ENCODE data around the gene ADAMTS17. TPM values are rescaled to one million over a fixed set of nuclear protein-coding genes. Genes with fewer than 3 reads are reported as not detected.

ADAMTS17 gene
- total RNA-seq, 1 experiment from 2014 or later = 1.8 TPM

DNA sequence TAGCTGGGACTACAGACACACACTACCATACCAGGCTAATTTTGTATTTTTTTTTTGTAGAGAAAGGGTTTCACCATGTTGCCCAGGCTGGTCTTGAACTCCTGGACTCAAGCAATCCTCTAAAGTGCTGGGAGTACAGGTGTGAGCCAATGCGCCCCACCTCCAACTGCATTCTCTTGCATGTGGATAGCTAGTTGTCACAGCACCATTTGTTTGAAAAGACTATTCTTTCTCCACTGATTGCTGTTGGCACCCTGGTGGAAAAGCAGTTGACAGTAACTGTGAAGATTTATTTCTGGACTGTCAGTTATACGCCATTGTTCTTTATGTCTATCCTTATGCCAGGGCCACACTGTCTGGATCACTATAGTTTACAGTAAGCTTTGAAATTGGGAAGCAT is 303.9 kb downstream of the ADAMTS17 start:
- ATAC-seq (no peak), DNase-seq (ENCODE audit: low spot score) (no peak)
- CTCF ChIA-PET = no interaction called here
- Mint-ChIP-seq H3K27ac (no peak overlapping the region), H3K36me3 (no peaks in the 10 kb centered on the region), H3K4me1 (peaks cover under 1% of the 10 kb centered on the region; the same call in 1 of the 2 replicates), H3K27me3 (ENCODE audit: low read depth) (no peaks in the 10 kb centered on the region), H3K4me3 (no peak overlapping the region), H3K9me3 (no peaks in the 10 kb centered on the region)
- POLR2A ChIA-PET = no interaction called here
- TF ChIP-seq, protein P1, sequence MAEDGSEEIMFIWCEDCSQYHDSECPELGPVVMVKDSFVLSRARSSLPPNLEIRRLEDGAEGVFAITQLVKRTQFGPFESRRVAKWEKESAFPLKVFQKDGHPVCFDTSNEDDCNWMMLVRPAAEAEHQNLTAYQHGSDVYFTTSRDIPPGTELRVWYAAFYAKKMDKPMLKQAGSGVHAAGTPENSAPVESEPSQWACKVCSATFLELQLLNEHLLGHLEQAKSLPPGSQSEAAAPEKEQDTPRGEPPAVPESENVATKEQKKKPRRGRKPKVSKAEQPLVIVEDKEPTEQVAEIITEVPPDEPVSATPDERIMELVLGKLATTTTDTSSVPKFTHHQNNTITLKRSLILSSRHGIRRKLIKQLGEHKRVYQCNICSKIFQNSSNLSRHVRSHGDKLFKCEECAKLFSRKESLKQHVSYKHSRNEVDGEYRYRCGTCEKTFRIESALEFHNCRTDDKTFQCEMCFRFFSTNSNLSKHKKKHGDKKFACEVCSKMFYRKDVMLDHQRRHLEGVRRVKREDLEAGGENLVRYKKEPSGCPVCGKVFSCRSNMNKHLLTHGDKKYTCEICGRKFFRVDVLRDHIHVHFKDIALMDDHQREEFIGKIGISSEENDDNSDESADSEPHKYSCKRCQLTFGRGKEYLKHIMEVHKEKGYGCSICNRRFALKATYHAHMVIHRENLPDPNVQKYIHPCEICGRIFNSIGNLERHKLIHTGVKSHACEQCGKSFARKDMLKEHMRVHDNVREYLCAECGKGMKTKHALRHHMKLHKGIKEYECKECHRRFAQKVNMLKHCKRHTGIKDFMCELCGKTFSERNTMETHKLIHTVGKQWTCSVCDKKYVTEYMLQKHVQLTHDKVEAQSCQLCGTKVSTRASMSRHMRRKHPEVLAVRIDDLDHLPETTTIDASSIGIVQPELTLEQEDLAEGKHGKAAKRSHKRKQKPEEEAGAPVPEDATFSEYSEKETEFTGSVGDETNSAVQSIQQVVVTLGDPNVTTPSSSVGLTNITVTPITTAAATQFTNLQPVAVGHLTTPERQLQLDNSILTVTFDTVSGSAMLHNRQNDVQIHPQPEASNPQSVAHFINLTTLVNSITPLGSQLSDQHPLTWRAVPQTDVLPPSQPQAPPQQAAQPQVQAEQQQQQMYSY (CRISPR knock-in tag; IDR thresholded peaks at IDR 0.05) = no peak

DNA sequence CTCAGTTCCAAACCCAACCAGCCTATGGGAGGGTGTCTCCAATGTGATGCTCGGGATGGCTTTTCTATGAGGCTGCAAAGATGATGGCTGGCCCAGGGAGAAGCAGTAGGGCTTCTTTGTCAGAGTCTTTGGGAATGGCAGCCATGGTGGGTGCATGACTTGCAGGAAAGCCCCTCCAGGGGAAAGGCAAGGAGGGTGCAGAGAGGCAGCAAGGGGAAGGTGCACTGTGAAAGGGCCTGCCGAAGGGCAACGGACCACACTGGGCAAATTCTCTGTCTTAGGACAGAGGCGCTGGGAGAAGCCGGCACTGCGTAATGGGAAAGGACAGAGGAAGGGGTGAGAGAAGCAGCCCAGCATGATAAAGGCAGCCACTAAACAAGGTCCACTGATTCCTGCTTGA is 305.8 kb downstream of the ADAMTS17 start:
- H3K9me3 Mint-ChIP-seq = no peaks in the 10 kb centered on the region
- no peaks in the 10 kb centered on the region for H3K27me3 Mint-ChIP-seq (ENCODE audit: low read depth)
- ChIA-PET CTCF (no interaction called here), POLR2A (no interaction called here)
- H3K4me3 Mint-ChIP-seq = no peak overlapping the region
- H3K36me3 Mint-ChIP-seq = no peaks in the 10 kb centered on the region
- TF ChIP-seq ELF4 (CRISPR knock-in tag; IDR thresholded peaks at IDR 0.05; ENCODE audit: low read depth) (no peak), FOXP1 (CRISPR knock-in tag; IDR thresholded peaks at IDR 0.05; ENCODE audit: borderline replicate concordance) (no peak), GTF2I (CRISPR knock-in tag; conservative IDR thresholded peaks at IDR 0.05) (no peak), MXD4 (CRISPR knock-in tag; IDR thresholded peaks at IDR 0.05; ENCODE audit: borderline replicate concordance) (no peak)
- no peak overlapping the region for H3K27ac Mint-ChIP-seq
- DNase-seq (ENCODE audit: low spot score) (no peak), ATAC-seq (no peak)
- no peaks in the 10 kb centered on the region for H3K4me1 Mint-ChIP-seq

DNA sequence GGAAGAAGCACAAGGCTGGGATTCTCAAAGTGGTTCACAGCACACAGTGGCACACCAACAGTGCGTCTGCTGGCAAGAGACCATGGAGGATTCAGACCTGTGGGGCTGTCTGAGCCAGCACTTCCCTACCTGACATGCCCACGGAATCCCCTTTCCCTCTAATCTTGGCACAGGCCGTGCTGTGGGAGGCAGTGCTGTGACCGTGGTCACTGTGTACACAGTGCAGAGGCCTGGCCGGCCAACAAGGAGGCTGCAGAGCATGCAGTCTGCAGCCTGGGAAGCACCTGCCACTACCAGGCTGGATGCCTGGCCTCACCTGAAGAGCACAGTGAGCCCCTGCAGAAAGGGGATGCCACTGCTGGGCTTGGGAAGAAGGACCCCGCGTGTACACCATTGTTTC is 307.6 kb downstream of the ADAMTS17 start:
- DNase-seq (ENCODE audit: low spot score) = no peak
- H3K36me3 Mint-ChIP-seq = no peaks in the 10 kb centered on the region
- CTCF ChIA-PET = no interaction called here
- no peak overlapping the region for H3K27ac Mint-ChIP-seq
- no peak for ATAC-seq
- POLR2A ChIA-PET = no interaction called here
- H3K4me1 Mint-ChIP-seq = no peaks in the 10 kb centered on the region
- no peaks in the 10 kb centered on the region for H3K9me3 Mint-ChIP-seq
- H3K4me3 Mint-ChIP-seq = no peak overlapping the region
- H3K27me3 Mint-ChIP-seq (ENCODE audit: low read depth) = no peaks in the 10 kb centered on the region; the same call in 1 of the 2 replicates
- TF ChIP-seq, protein P2, sequence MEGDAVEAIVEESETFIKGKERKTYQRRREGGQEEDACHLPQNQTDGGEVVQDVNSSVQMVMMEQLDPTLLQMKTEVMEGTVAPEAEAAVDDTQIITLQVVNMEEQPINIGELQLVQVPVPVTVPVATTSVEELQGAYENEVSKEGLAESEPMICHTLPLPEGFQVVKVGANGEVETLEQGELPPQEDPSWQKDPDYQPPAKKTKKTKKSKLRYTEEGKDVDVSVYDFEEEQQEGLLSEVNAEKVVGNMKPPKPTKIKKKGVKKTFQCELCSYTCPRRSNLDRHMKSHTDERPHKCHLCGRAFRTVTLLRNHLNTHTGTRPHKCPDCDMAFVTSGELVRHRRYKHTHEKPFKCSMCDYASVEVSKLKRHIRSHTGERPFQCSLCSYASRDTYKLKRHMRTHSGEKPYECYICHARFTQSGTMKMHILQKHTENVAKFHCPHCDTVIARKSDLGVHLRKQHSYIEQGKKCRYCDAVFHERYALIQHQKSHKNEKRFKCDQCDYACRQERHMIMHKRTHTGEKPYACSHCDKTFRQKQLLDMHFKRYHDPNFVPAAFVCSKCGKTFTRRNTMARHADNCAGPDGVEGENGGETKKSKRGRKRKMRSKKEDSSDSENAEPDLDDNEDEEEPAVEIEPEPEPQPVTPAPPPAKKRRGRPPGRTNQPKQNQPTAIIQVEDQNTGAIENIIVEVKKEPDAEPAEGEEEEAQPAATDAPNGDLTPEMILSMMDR (IDR thresholded peaks at IDR 0.05) = no peak
- TF ChIP-seq PRRX2 (CRISPR knock-in tag; IDR thresholded peaks at IDR 0.05) (no peak), ZNF138 (CRISPR knock-in tag; conservative IDR thresholded peaks at IDR 0.05) (no peak), ATF1 (CRISPR knock-in tag; IDR thresholded peaks at IDR 0.05) (no peak), FOXK1 (CRISPR knock-in tag; IDR thresholded peaks at IDR 0.05) (no peak), ZNF416 (CRISPR knock-in tag; IDR thresholded peaks at IDR 0.05) (no peak), TP53 (CRISPR knock-in tag; IDR thresholded peaks at IDR 0.05) (no peak), MXD4 (CRISPR knock-in tag; IDR thresholded peaks at IDR 0.05; ENCODE audit: borderline replicate concordance) (no peak), ELF4 (CRISPR knock-in tag; IDR thresholded peaks at IDR 0.05; ENCODE audit: low read depth) (no peak), ZNF219 (CRISPR knock-in tag; IDR thresholded peaks at IDR 0.05; ENCODE audit: borderline replicate concordance) (no peak), ZNF263 (CRISPR knock-in tag; IDR thresholded peaks at IDR 0.05; ENCODE audit: low read depth) (no peak), NFATC4 (CRISPR knock-in tag; IDR thresholded peaks at IDR 0.05) (no peak), GRHL2 (CRISPR knock-in tag; IDR thresholded peaks at IDR 0.05; ENCODE audit: insufficient replicate concordance, severe bottlenecking) (no peak), CREM (CRISPR knock-in tag; IDR thresholded peaks at IDR 0.05) (no peak)
- TF ChIP-seq, protein P3, sequence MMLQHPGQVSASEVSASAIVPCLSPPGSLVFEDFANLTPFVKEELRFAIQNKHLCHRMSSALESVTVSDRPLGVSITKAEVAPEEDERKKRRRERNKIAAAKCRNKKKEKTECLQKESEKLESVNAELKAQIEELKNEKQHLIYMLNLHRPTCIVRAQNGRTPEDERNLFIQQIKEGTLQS (CRISPR knock-in tag; conservative IDR thresholded peaks at IDR 0.05) = no peak
- TF ChIP-seq, protein P4, sequence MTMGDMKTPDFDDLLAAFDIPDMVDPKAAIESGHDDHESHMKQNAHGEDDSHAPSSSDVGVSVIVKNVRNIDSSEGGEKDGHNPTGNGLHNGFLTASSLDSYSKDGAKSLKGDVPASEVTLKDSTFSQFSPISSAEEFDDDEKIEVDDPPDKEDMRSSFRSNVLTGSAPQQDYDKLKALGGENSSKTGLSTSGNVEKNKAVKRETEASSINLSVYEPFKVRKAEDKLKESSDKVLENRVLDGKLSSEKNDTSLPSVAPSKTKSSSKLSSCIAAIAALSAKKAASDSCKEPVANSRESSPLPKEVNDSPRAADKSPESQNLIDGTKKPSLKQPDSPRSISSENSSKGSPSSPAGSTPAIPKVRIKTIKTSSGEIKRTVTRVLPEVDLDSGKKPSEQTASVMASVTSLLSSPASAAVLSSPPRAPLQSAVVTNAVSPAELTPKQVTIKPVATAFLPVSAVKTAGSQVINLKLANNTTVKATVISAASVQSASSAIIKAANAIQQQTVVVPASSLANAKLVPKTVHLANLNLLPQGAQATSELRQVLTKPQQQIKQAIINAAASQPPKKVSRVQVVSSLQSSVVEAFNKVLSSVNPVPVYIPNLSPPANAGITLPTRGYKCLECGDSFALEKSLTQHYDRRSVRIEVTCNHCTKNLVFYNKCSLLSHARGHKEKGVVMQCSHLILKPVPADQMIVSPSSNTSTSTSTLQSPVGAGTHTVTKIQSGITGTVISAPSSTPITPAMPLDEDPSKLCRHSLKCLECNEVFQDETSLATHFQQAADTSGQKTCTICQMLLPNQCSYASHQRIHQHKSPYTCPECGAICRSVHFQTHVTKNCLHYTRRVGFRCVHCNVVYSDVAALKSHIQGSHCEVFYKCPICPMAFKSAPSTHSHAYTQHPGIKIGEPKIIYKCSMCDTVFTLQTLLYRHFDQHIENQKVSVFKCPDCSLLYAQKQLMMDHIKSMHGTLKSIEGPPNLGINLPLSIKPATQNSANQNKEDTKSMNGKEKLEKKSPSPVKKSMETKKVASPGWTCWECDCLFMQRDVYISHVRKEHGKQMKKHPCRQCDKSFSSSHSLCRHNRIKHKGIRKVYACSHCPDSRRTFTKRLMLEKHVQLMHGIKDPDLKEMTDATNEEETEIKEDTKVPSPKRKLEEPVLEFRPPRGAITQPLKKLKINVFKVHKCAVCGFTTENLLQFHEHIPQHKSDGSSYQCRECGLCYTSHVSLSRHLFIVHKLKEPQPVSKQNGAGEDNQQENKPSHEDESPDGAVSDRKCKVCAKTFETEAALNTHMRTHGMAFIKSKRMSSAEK (CRISPR knock-in tag; IDR thresholded peaks at IDR 0.05; ENCODE audit: borderline replicate concordance) = no peak
- TF ChIP-seq, protein P5, sequence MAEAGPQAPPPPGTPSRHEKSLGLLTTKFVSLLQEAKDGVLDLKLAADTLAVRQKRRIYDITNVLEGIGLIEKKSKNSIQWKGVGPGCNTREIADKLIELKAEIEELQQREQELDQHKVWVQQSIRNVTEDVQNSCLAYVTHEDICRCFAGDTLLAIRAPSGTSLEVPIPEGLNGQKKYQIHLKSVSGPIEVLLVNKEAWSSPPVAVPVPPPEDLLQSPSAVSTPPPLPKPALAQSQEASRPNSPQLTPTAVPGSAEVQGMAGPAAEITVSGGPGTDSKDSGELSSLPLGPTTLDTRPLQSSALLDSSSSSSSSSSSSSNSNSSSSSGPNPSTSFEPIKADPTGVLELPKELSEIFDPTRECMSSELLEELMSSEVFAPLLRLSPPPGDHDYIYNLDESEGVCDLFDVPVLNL (CRISPR knock-in tag; IDR thresholded peaks at IDR 0.05; ENCODE audit: borderline replicate concordance, low read depth) = no peak
- TF ChIP-seq, protein P6, sequence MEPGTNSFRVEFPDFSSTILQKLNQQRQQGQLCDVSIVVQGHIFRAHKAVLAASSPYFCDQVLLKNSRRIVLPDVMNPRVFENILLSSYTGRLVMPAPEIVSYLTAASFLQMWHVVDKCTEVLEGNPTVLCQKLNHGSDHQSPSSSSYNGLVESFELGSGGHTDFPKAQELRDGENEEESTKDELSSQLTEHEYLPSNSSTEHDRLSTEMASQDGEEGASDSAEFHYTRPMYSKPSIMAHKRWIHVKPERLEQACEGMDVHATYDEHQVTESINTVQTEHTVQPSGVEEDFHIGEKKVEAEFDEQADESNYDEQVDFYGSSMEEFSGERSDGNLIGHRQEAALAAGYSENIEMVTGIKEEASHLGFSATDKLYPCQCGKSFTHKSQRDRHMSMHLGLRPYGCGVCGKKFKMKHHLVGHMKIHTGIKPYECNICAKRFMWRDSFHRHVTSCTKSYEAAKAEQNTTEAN (CRISPR knock-in tag; IDR thresholded peaks at IDR 0.05) = no peak
